NCI-H2227 (cell line): Measurements from ENCODE around the gene ZNF385C.

Source experiments
- DNase-seq: peaks from one replicate; lab custom pipeline; 2025; ENCODE audit not compliant: unreplicated experiment; lab: John Stamatoyannopoulos, UW

Gene ZNF385C

GRCh38 chr17:41996855-41997164, 101.5 kb downstream of the ZNF385C start:
- no peak for DNase-seq

- no peak for DNase-seq
Observed at GRCh38 chr17:41992576-41992975, 105.7 kb downstream of the ZNF385C start.

- DNase-seq, result no peak
Observed at GRCh38 chr17:41989702-41990419, 108.4 kb downstream of the ZNF385C start.

GRCh38 chr17:41988418-41988817, 109.9 kb downstream of the ZNF385C start:
- no peak for DNase-seq

GRCh38 chr17:41987642-41988041, 110.6 kb downstream of the ZNF385C start:
- DNase-seq, result no peak

GRCh38 chr17:41986634-41987033, 111.6 kb downstream of the ZNF385C start:
- no peak for DNase-seq

GRCh38 chr17:41985919-41986318, 112.4 kb downstream of the ZNF385C start:
- DNase-seq, result no peak

GRCh38 chr17:41984454-41984853, 113.8 kb downstream of the ZNF385C start:
- no peak for DNase-seq

- no peak for DNase-seq
Observed at GRCh38 chr17:41982026-41982760, 116.1 kb downstream of the ZNF385C start.

GRCh38 chr17:41977991-41978390, 120.3 kb downstream of the ZNF385C start:
- no peak for DNase-seq

GRCh38 chr17:41976142-41976768, 122.0 kb downstream of the ZNF385C start:
- no peak for DNase-seq
